Bronchial epithelial cell (primary cell): ENCODE data around the gene TRIM28. TPM values are rescaled to one million over a fixed set of nuclear protein-coding genes. Genes with fewer than 3 reads are reported as not detected.
"Not testable (repeated sequence)": the region's sequence is repeated elsewhere in the genome, so short reads cannot be mapped to it uniquely, and the experiment has no call there.

Experiments used
- DNase-seq: peaks from one replicate; pipeline ENCODE4 v3.0.0-alpha.2; 2010; ENCODE audit warnings: low read depth
- FAIRE-seq: peaks from 2 replicates; lab custom pipeline; 2011; peaks lifted over from hg19 to GRCh38; lab: Jason Lieb, UNC
- H3K27me3 ChIP-seq: 2 replicates; pipeline ENCODE4 v1.5.1; 2011; ENCODE audit warnings: low read length; ENCODE audit not compliant: control insufficient read depth, insufficient read depth
- H3K36me3 ChIP-seq: 2 replicates; pipeline ENCODE4 v1.5.1; 2011; ENCODE audit warnings: low read length; ENCODE audit not compliant: control insufficient read depth, insufficient read depth
- H3K4me3 ChIP-seq: 2 replicates; pipeline ENCODE4 v1.5.1; 2011; ENCODE audit warnings: mild to moderate bottlenecking, low read depth, low read length, control low read depth
- total RNA-seq: library from RNA; depleted of rRNA; stranded (reverse); fragments of >200 nt; gene quantifications from 2 replicates; pipeline ENCODE4 v1.2.1, GENCODE V29; 2014
- TF ChIP-seq, protein P1 (sequence below): IDR thresholded peaks from 2 replicates; pipeline ENCODE4 v1.5.1; 2011; ENCODE audit warnings: mild to moderate bottlenecking, moderate library complexity, low read length, control low read depth, inconsistent platforms; ENCODE audit not compliant: insufficient read depth, severe bottlenecking

The TRIM28 gene
- total RNA-seq, 1 donor from 2014 or later = 277 TPM

DNA sequence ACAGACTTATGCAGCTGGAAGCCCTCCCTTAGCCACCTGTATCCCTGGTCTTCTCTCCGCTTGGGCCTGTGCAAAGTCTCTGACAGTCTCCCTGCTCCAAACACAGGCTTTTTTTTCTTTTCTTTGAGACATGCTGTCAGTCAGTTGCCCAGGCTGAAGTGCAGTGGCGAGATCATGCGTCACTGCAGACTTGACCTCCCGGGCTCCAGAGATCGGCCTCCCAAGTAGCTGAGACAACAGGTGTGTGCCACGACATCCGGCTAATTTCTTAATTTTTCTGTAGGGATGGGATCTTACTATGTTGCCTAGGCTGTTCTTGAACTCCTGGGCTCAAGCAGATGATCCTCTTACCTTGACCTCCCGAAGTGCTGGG lies 27.7 kb downstream of the TRIM28 start:
- Histone ChIP-seq H3K4me3 (no peak overlapping the region), H3K36me3 (peaks cover 19% of the 10 kb centered on the region), H3K27me3 (no peaks in the 10 kb centered on the region)
- FAIRE-seq (no peak), DNase-seq (no peak)
- TF ChIP-seq, protein P1, sequence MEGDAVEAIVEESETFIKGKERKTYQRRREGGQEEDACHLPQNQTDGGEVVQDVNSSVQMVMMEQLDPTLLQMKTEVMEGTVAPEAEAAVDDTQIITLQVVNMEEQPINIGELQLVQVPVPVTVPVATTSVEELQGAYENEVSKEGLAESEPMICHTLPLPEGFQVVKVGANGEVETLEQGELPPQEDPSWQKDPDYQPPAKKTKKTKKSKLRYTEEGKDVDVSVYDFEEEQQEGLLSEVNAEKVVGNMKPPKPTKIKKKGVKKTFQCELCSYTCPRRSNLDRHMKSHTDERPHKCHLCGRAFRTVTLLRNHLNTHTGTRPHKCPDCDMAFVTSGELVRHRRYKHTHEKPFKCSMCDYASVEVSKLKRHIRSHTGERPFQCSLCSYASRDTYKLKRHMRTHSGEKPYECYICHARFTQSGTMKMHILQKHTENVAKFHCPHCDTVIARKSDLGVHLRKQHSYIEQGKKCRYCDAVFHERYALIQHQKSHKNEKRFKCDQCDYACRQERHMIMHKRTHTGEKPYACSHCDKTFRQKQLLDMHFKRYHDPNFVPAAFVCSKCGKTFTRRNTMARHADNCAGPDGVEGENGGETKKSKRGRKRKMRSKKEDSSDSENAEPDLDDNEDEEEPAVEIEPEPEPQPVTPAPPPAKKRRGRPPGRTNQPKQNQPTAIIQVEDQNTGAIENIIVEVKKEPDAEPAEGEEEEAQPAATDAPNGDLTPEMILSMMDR = no peak

DNA sequence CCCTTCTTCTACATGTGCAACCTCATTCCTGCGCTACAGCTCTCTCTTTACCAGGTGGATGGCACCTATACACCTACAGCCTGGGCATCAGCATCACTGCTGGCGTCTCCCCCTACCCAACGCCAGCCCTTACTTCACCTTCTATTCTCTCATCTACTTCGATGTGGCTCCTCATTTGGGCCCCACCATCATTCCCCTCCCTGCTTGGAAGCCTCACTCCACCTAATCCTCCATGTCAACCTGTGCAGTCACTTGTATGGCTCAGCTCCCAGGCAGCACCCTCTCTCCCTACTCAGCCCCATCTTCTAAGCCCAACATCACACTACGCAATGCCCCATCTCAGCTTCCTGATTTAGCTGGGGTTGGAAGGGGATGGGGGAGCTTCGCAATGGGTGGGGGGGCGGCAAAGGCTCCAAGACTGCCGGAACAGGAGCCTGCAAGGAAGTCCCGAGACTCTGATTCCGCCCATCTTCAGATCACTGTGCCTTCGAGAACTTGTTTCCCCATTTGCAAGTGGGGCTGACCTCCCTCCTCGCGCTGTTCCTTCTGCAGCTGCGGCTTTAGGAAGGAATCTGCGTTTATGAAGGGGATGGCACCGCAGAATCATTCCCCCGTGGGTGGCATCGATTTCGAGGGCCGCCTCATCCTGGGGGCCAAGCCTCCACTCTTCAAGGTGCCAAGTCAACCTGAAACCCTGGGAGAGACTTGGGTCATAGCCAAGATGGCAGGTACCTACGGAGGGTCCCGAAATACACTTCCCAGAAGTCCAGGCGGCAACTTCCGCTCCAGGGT lies 28.4 kb downstream of the TRIM28 start:
- TF ChIP-seq, protein P1 = no peak
- FAIRE-seq = no peak
- peaks cover 19% of the 10 kb centered on the region for H3K36me3 ChIP-seq
- H3K27me3 ChIP-seq = no peaks in the 10 kb centered on the region
- DNase-seq = no peak
- peak overlapping the region; percentile 95 for H3K4me3 ChIP-seq

DNA sequence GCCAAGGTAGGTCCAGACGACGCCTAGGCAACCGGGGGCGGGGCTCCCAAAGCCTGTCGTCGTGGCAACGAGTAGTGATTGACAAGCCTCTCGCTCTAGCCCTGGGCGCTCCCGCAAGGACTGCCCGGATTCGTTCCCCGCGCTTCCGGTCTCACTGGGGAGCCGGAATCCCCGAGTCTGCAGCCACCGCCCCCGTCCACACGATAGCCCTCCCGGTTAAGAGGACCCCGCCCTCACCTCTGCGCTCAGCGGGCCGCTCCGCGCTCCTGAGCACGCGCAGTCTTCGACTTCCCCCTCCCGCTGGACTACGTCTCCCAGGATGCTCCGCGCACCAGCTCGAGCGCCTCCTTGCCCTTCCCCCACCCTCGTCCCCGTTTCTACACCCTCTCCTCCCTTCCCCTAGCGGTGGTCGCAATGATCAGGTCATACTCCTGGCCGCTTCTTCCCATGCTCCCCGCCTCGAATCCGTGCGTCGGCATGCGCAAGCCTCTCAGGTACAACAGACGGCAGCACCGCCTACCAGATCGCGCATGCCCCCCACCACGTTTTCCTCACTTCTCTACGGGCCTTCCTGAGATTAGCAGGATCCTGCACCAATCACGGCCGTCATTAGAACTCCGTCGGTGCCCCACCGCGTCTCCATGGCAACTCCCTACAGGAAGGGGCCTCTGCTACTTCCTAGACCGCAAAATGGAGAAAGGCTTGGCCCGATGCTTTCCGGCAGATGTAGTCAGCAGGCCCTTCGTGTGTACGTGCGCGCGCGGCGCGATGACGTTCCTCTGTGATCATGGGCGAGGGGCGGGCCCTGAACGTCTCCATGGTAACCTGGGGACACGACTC lies 29.2 kb downstream of the TRIM28 start, which contains the start of gene MZF1:
MZF1 (minus strand) TSS at position 518 of the 840 bp plus-strand sequence. CDS start 1,946 bp downstream, outside the sequence.
- Histone ChIP-seq H3K27me3 (no peaks in the 10 kb centered on the region), H3K4me3 (peak within 1 kb of the TSS; percentile 95), H3K36me3 (peaks cover 16% of the 10 kb centered on the region)
- no peak for FAIRE-seq
- peak; percentile 99 for DNase-seq
- TF ChIP-seq, protein P1 = peak; percentile 11

DNA sequence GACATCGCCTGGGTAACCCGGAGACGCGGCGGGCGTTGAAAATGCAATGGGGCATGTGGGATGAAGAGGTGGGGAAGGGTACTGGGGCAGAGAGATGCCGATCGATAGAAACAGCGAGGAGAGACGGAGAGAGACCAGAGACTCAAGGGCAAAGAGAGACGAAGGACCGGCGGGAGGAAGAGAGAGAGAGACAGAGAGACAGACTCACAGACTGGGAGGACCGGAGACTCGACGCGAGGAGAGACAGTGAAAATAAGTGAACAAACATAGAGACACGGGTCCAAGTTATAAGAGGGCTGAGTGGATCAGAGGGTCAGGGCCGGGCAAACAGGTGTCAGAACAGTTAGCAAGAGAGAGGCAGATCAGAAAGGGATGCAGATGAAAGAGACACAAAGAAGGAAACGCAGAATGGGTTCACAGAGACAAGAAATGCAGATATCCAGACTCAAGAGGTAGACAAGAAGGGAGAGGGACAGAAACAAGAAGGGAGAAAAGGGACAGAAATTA lies 29.8 kb downstream of the TRIM28 start:
- Histone ChIP-seq H3K27me3 (no peaks in the 10 kb centered on the region), H3K36me3 (peaks cover 14% of the 10 kb centered on the region), H3K4me3 (peak overlapping the region; percentile 95)
- TF ChIP-seq, protein P1 = no peak
- FAIRE-seq (no peak), DNase-seq (no peak)

DNA sequence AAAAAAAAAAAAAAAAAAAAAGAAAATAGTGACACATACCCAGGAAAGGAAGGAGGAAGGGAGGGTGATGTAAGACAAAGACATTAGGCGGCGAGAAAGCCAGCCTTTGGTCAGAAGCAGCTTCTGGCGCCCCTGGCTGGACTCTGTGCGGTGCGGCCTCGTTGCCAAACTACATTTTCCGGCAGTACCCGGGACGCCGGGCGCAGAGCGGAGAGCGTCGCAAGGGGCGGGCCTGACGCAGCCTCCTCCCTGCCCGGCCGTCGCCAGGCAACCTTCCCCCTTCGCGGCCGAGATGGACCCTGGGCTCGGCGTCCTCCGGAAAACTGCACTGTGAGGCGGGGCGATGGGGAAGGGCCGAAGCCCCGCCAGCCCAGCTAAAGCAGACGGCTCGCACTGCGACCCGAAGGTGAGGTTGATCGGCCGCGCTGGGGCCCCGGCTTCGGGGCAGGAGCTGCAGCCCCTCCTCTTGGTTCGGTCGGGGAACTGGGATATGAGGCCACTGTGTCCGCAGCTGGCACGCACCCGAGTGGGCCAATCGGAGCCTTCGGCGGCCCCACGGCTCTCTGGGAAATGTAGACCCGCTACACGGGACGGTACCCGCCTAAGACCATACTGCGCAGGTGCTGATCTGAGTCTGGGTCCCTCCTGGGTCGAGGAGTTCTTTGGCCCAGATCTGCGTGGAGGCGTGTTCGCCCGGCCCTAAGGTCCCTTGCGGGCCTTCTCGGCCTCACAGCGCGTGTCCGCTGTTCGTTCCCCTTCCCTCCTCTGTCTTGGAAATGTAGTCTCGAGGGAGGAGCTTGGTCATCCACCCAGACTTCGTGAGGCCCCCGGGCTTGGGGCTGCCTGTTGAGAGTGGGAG lies 31.5 kb downstream of the TRIM28 start:
- H3K36me3 ChIP-seq = peaks cover 8% of the 10 kb centered on the region
- DNase-seq (peak; percentile 82), FAIRE-seq (no peak)
- TF ChIP-seq, protein P1 = peak; percentile 17
- H3K4me3 ChIP-seq = peak overlapping the region; percentile 87
- H3K27me3 ChIP-seq = no peaks in the 10 kb centered on the region

DNA sequence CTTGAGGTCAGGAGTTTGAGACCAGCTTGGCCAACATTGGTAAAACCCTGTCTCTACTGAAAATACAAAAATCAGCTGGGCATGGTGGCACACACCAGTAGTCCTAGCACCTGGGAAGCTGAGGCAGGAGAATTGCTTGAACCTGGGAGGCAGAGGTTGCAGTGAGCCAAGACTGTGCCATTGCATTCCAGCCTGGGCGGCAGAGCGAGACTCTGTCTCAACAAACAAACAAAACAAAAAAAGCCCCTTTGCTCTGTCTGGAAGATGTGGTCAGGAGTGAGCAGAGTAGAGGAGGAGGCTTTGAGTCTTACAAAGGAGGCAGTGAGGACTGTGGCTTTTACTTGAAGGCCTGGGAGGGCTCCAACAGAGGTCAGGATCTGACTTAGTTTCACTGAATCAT lies 33.7 kb downstream of the TRIM28 start:
- H3K36me3 ChIP-seq, H3K4me3 ChIP-seq, DNase-seq, H3K27me3 ChIP-seq, FAIRE-seq: not testable (repeated sequence)
